Left hindlimb (tissue), 1 donor: ENCODE results near the gene GFRA1.
"Not testable (repeated sequence)": the region's sequence is repeated elsewhere in the genome, so short reads cannot be mapped to it uniquely, and the experiment has no call there.

Experiments used
- DNase-seq: peaks from one replicate; pipeline ENCODE4 v3.0.0-alpha.2; 2018

Gene GFRA1

GRCh38 chr10:116195583-116195982 is 77.4 kb downstream of the GFRA1 start:
- DNase-seq: no peak

- no peak for DNase-seq
Measured at GRCh38 chr10:116195039-116195438, 78.0 kb downstream of the GFRA1 start.

GRCh38 chr10:116194061-116194460 is 78.9 kb downstream of the GFRA1 start:
- no peak for DNase-seq

- no peak for DNase-seq
Measured at GRCh38 chr10:116190883-116191282, 82.1 kb downstream of the GFRA1 start.

GRCh38 chr10:116186273-116186672 is 86.7 kb downstream of the GFRA1 start:
- no peak for DNase-seq

- no peak for DNase-seq
Measured at GRCh38 chr10:116185199-116185867, 87.7 kb downstream of the GFRA1 start.

GRCh38 chr10:116184512-116184794 is 88.6 kb downstream of the GFRA1 start:
- no peak for DNase-seq

GRCh38 chr10:116183733-116184511 is 89.1 kb downstream of the GFRA1 start:
- DNase-seq: no peak

GRCh38 chr10:116182426-116182825 is 90.6 kb downstream of the GFRA1 start:
- DNase-seq: no peak

- no peak for DNase-seq
Measured at GRCh38 chr10:116178086-116178605, 94.9 kb downstream of the GFRA1 start.

- no peak for DNase-seq
Measured at GRCh38 chr10:116175231-116175630, 97.8 kb downstream of the GFRA1 start.

GRCh38 chr10:116171505-116171904 is 101.5 kb downstream of the GFRA1 start:
- no peak for DNase-seq

- no peak for DNase-seq
Measured at GRCh38 chr10:116170815-116171250, 102.2 kb downstream of the GFRA1 start.

GRCh38 chr10:116169782-116170445 is 103.1 kb downstream of the GFRA1 start:
- DNase-seq: no peak

- no peak for DNase-seq
Measured at GRCh38 chr10:116168745-116169144, 104.3 kb downstream of the GFRA1 start.

- no peak for DNase-seq
Measured at GRCh38 chr10:116168329-116168728, 104.7 kb downstream of the GFRA1 start.

- DNase-seq: not testable (repeated sequence)
Measured at GRCh38 chr10:116165941-116166340, 107.1 kb downstream of the GFRA1 start.

- DNase-seq: no peak
Measured at GRCh38 chr10:116164291-116164690, 108.7 kb downstream of the GFRA1 start.

- no peak for DNase-seq
Measured at GRCh38 chr10:116163333-116164131, 109.5 kb downstream of the GFRA1 start.

GRCh38 chr10:116162851-116163250 is 110.2 kb downstream of the GFRA1 start:
- DNase-seq: no peak

GRCh38 chr10:116160271-116160670 is 112.7 kb downstream of the GFRA1 start:
- no peak for DNase-seq

- no peak for DNase-seq
Measured at GRCh38 chr10:116159197-116159596, 113.8 kb downstream of the GFRA1 start.

GRCh38 chr10:116158036-116158435 is 115.0 kb downstream of the GFRA1 start:
- no peak for DNase-seq
